ENCODE data around the gene SELENOK. TPM values are rescaled to one million over a fixed set of nuclear protein-coding genes. Genes with fewer than 3 reads are reported as not detected.
A peak's percentile ranks its signal among the peaks of the same experiment; 100 is the strongest.
"Not testable (repeated sequence)": the region's sequence is repeated elsewhere in the genome, so short reads cannot be mapped to it uniquely, and the experiment has no call there.

The SELENOK gene
- total RNA-seq, 1 experiment from 2014 or later: 64.7 TPM

- H3K27ac ChIP-seq (ENCODE audit: low read length); H3K9me2 ChIP-seq (replicated peaks; ENCODE audit: insufficient read depth, low read length); H3K27me3 ChIP-seq (ENCODE audit: low read length); H3K4me1 ChIP-seq (ENCODE audit: low read length); H3K79me2 ChIP-seq (ENCODE audit: low read length); H3K9me3 ChIP-seq (ENCODE audit: low read length); H3K9ac ChIP-seq (ENCODE audit: low read length); DNase-seq; H3K4me2 ChIP-seq (ENCODE audit: low read depth, low read length, poor library complexity, severe bottlenecking); H3K36me3 ChIP-seq (ENCODE audit: insufficient read depth, low read length); H3K4me3 ChIP-seq (ENCODE audit: low read length); H4K20me1 ChIP-seq (ENCODE audit: insufficient read depth, low read depth, low read length); H2AFZ ChIP-seq (ENCODE audit: low read length): not testable (repeated sequence)
Measured at GRCh38 chr3:53927208-53927872, 35.7 kb upstream of the SELENOK start.

- H3K27me3 ChIP-seq (ENCODE audit: low read length): no peaks in the 10 kb centered on the region
- no peak overlapping the region for H3K4me2 ChIP-seq (ENCODE audit: low read depth, low read length, poor library complexity, severe bottlenecking)
- H3K4me3 ChIP-seq (ENCODE audit: low read length): no peak overlapping the region
- H3K79me2 ChIP-seq (ENCODE audit: low read length): no peaks in the 10 kb centered on the region
- no peaks in the 10 kb centered on the region for H3K9me2 ChIP-seq (replicated peaks; ENCODE audit: insufficient read depth, low read length)
- H3K27ac ChIP-seq (ENCODE audit: low read length): no peak overlapping the region
- H4K20me1 ChIP-seq (ENCODE audit: insufficient read depth, low read depth, low read length): no peaks in the 10 kb centered on the region
- no peaks in the 10 kb centered on the region for H3K36me3 ChIP-seq (ENCODE audit: insufficient read depth, low read length)
- H3K9ac ChIP-seq (ENCODE audit: low read length): no peak overlapping the region
- no peak overlapping the region for H2AFZ ChIP-seq (ENCODE audit: low read length)
- H3K4me1 ChIP-seq (ENCODE audit: low read length): no peaks in the 10 kb centered on the region
- H3K9me3 ChIP-seq (ENCODE audit: low read length): no peaks in the 10 kb centered on the region
- DNase-seq: peak; percentile 68
Measured at GRCh38 chr3:53921296-53921695, 29.6 kb upstream of the SELENOK start.

GRCh38 chr3:53919741-53920140 lies 28.1 kb upstream of the SELENOK start:
- no peak overlapping the region for H3K4me3 ChIP-seq (ENCODE audit: low read length)
- no peak for DNase-seq
- no peaks in the 10 kb centered on the region for H3K9me3 ChIP-seq (ENCODE audit: low read length)
- H3K9ac ChIP-seq (ENCODE audit: low read length): no peak overlapping the region
- no peaks in the 10 kb centered on the region for H3K27me3 ChIP-seq (ENCODE audit: low read length)
- no peaks in the 10 kb centered on the region for H3K4me1 ChIP-seq (ENCODE audit: low read length)
- no peaks in the 10 kb centered on the region for H4K20me1 ChIP-seq (ENCODE audit: insufficient read depth, low read depth, low read length)
- no peaks in the 10 kb centered on the region for H3K36me3 ChIP-seq (ENCODE audit: insufficient read depth, low read length)
- H3K9me2 ChIP-seq (replicated peaks; ENCODE audit: insufficient read depth, low read length): no peaks in the 10 kb centered on the region
- no peak overlapping the region for H3K27ac ChIP-seq (ENCODE audit: low read length)
- H3K4me2 ChIP-seq (ENCODE audit: low read depth, low read length, poor library complexity, severe bottlenecking): no peak overlapping the region
- no peaks in the 10 kb centered on the region for H3K79me2 ChIP-seq (ENCODE audit: low read length)
- H2AFZ ChIP-seq (ENCODE audit: low read length): no peak overlapping the region

GRCh38 chr3:53913401-53913800 lies 21.7 kb upstream of the SELENOK start:
- H3K27me3 ChIP-seq (ENCODE audit: low read length): no peaks in the 10 kb centered on the region
- no peak overlapping the region for H2AFZ ChIP-seq (ENCODE audit: low read length)
- no peak overlapping the region for H3K4me2 ChIP-seq (ENCODE audit: low read depth, low read length, poor library complexity, severe bottlenecking)
- H4K20me1 ChIP-seq (ENCODE audit: insufficient read depth, low read depth, low read length): no peaks in the 10 kb centered on the region
- no peaks in the 10 kb centered on the region for H3K4me1 ChIP-seq (ENCODE audit: low read length)
- H3K4me3 ChIP-seq (ENCODE audit: low read length): no peak overlapping the region
- H3K9me2 ChIP-seq (replicated peaks; ENCODE audit: insufficient read depth, low read length): no peaks in the 10 kb centered on the region
- no peak overlapping the region for H3K27ac ChIP-seq (ENCODE audit: low read length)
- no peaks in the 10 kb centered on the region for H3K79me2 ChIP-seq (ENCODE audit: low read length)
- H3K9me3 ChIP-seq (ENCODE audit: low read length): no peaks in the 10 kb centered on the region
- H3K36me3 ChIP-seq (ENCODE audit: insufficient read depth, low read length): no peaks in the 10 kb centered on the region
- no peak overlapping the region for H3K9ac ChIP-seq (ENCODE audit: low read length)
- DNase-seq: no peak

GRCh38 chr3:53902711-53903110 lies 11.1 kb upstream of the SELENOK start:
- Histone ChIP-seq H3K79me2 (ENCODE audit: low read length) (no peaks in the 10 kb centered on the region), H3K9me2 (replicated peaks; ENCODE audit: insufficient read depth, low read length) (no peaks in the 10 kb centered on the region), H3K27ac (ENCODE audit: low read length) (no peak overlapping the region), H3K4me2 (ENCODE audit: low read depth, low read length, poor library complexity, severe bottlenecking) (no peak overlapping the region), H3K9ac (ENCODE audit: low read length) (no peak overlapping the region), H3K36me3 (ENCODE audit: insufficient read depth, low read length) (no peaks in the 10 kb centered on the region), H2AFZ (ENCODE audit: low read length) (no peak overlapping the region), H3K4me3 (ENCODE audit: low read length) (no peak overlapping the region), H3K4me1 (ENCODE audit: low read length) (no peaks in the 10 kb centered on the region), H3K27me3 (ENCODE audit: low read length) (no peaks in the 10 kb centered on the region), H4K20me1 (ENCODE audit: insufficient read depth, low read depth, low read length) (no peaks in the 10 kb centered on the region), H3K9me3 (ENCODE audit: low read length) (no peaks in the 10 kb centered on the region)
- no peak for DNase-seq

- no peak overlapping the region for H3K9ac ChIP-seq (ENCODE audit: low read length)
- H3K27me3 ChIP-seq (ENCODE audit: low read length): no peaks in the 10 kb centered on the region
- no peaks in the 10 kb centered on the region for H3K79me2 ChIP-seq (ENCODE audit: low read length)
- H3K4me1 ChIP-seq (ENCODE audit: low read length): no peaks in the 10 kb centered on the region
- no peak for DNase-seq
- no peak overlapping the region for H3K27ac ChIP-seq (ENCODE audit: low read length)
- no peaks in the 10 kb centered on the region for H4K20me1 ChIP-seq (ENCODE audit: insufficient read depth, low read depth, low read length)
- H3K4me2 ChIP-seq (ENCODE audit: low read depth, low read length, poor library complexity, severe bottlenecking): no peak overlapping the region
- no peaks in the 10 kb centered on the region for H3K36me3 ChIP-seq (ENCODE audit: insufficient read depth, low read length)
- H3K4me3 ChIP-seq (ENCODE audit: low read length): no peak overlapping the region
- H3K9me3 ChIP-seq (ENCODE audit: low read length): no peaks in the 10 kb centered on the region
- no peak overlapping the region for H2AFZ ChIP-seq (ENCODE audit: low read length)
- H3K9me2 ChIP-seq (replicated peaks; ENCODE audit: insufficient read depth, low read length): no peaks in the 10 kb centered on the region
Measured at GRCh38 chr3:53902067-53902466, 10.4 kb upstream of the SELENOK start.

- Histone ChIP-seq H3K9ac (ENCODE audit: low read length) (no peak overlapping the region), H3K4me2 (ENCODE audit: low read depth, low read length, poor library complexity, severe bottlenecking) (no peak overlapping the region), H2AFZ (ENCODE audit: low read length) (no peak overlapping the region), H3K36me3 (ENCODE audit: insufficient read depth, low read length) (no peaks in the 10 kb centered on the region), H3K4me3 (ENCODE audit: low read length) (no peak overlapping the region), H3K9me3 (ENCODE audit: low read length) (no peaks in the 10 kb centered on the region), H4K20me1 (ENCODE audit: insufficient read depth, low read depth, low read length) (no peaks in the 10 kb centered on the region), H3K27ac (ENCODE audit: low read length) (no peak overlapping the region), H3K27me3 (ENCODE audit: low read length) (no peaks in the 10 kb centered on the region), H3K4me1 (ENCODE audit: low read length) (no peaks in the 10 kb centered on the region), H3K9me2 (replicated peaks; ENCODE audit: insufficient read depth, low read length) (no peaks in the 10 kb centered on the region), H3K79me2 (ENCODE audit: low read length) (no peaks in the 10 kb centered on the region)
- DNase-seq: no peak
Measured at GRCh38 chr3:53900666-53901331, 9.1 kb upstream of the SELENOK start.

GRCh38 chr3:53899750-53900149 lies 8.1 kb upstream of the SELENOK start:
- Histone ChIP-seq H3K9ac (ENCODE audit: low read length) (no peak overlapping the region), H3K9me3 (ENCODE audit: low read length) (no peaks in the 10 kb centered on the region), H3K4me1 (ENCODE audit: low read length) (no peaks in the 10 kb centered on the region)

More at GRCh38 chr3:53899750-53900149, 8.1 kb upstream of the SELENOK start:
- Histone ChIP-seq H4K20me1 (ENCODE audit: insufficient read depth, low read depth, low read length) (no peaks in the 10 kb centered on the region), H3K79me2 (ENCODE audit: low read length) (no peaks in the 10 kb centered on the region), H2AFZ (ENCODE audit: low read length) (no peak overlapping the region), H3K9me2 (replicated peaks; ENCODE audit: insufficient read depth, low read length) (no peaks in the 10 kb centered on the region), H3K27ac (ENCODE audit: low read length) (no peak overlapping the region), H3K4me2 (ENCODE audit: low read depth, low read length, poor library complexity, severe bottlenecking) (no peak overlapping the region), H3K36me3 (ENCODE audit: insufficient read depth, low read length) (no peaks in the 10 kb centered on the region), H3K27me3 (ENCODE audit: low read length) (no peaks in the 10 kb centered on the region), H3K4me3 (ENCODE audit: low read length) (no peak overlapping the region)
- DNase-seq: no peak

Data from Karpas-422 (cell line).